HEK293 (cell line): Measurements from ENCODE around the gene ARV1.

Experiments used
- REST ChIP-seq: fragments of 450-650 bp; formaldehyde crosslinking; IDR thresholded peaks from 2 replicates; pipeline ENCODE4 v1.5.1; 2016; ENCODE audit warnings: missing biosample characterization, missing genetic modification characterization
- SALL2 ChIP-seq: fragments of 450-650 bp; formaldehyde crosslinking; IDR thresholded peaks from 2 replicates; pipeline ENCODE4 v1.5.0; 2017; ENCODE audit warnings: missing biosample characterization, mild to moderate bottlenecking, missing genetic modification characterization, borderline replicate concordance
- SCRT2 ChIP-seq: fragments of 450-650 bp; formaldehyde crosslinking; IDR thresholded peaks from 2 replicates; pipeline ENCODE4 v1.5.1; 2016; ENCODE audit warnings: missing biosample characterization, missing genetic modification characterization
- ZBTB48 ChIP-seq: fragments of 450-650 bp; formaldehyde crosslinking; IDR thresholded peaks from 2 replicates; pipeline ENCODE4 v1.5.1; 2016; ENCODE audit warnings: missing biosample characterization, missing genetic modification characterization
- ZNF112 ChIP-seq: fragments of 450-650 bp; formaldehyde crosslinking; IDR thresholded peaks from 2 replicates; pipeline ENCODE4 v1.5.0; 2017; ENCODE audit warnings: missing biosample characterization, missing genetic modification characterization
- ZNF132 ChIP-seq: fragments of 450-650 bp; formaldehyde crosslinking; IDR thresholded peaks from 2 replicates; pipeline ENCODE4 v1.5.1; 2017; ENCODE audit warnings: missing biosample characterization, missing genetic modification characterization, borderline replicate concordance
- ZNF19 ChIP-seq: fragments of 450-650 bp; formaldehyde crosslinking; IDR thresholded peaks from 2 replicates; pipeline ENCODE4; 2016; ENCODE audit warnings: missing biosample characterization, missing genetic modification characterization, low read depth
- ZNF239 ChIP-seq: fragments of 450-650 bp; formaldehyde crosslinking; IDR thresholded peaks from 2 replicates; pipeline ENCODE4 v1.5.1; 2016; ENCODE audit warnings: missing biosample characterization, missing genetic modification characterization
- ZNF311 ChIP-seq: fragments of 450-650 bp; formaldehyde crosslinking; IDR thresholded peaks from 2 replicates; pipeline ENCODE4 v1.5.1; 2017; ENCODE audit warnings: missing biosample characterization, missing genetic modification characterization, borderline replicate concordance
- ZNF350 ChIP-seq: fragments of 450-650 bp; formaldehyde crosslinking; IDR thresholded peaks from 2 replicates; pipeline ENCODE4 v1.5.0; 2017; ENCODE audit warnings: missing biosample characterization, mild to moderate bottlenecking, missing genetic modification characterization
- ZNF37A ChIP-seq: fragments of 450-650 bp; IDR thresholded peaks from 2 replicates; pipeline ENCODE4 v1.5.1; 2018; ENCODE audit warnings: missing biosample characterization, missing genetic modification characterization
- ZNF433 ChIP-seq: fragments of 450-650 bp; formaldehyde crosslinking; IDR thresholded peaks from 2 replicates; pipeline ENCODE4 v1.5.1; 2016; ENCODE audit warnings: missing biosample characterization, missing genetic modification characterization, low read depth
- ZNF473 ChIP-seq: fragments of 450-650 bp; formaldehyde crosslinking; IDR thresholded peaks from 2 replicates; pipeline ENCODE4 v1.5.1; 2017; ENCODE audit warnings: missing biosample characterization, missing genetic modification characterization
- ZNF501 ChIP-seq: fragments of 450-650 bp; formaldehyde crosslinking; IDR thresholded peaks from 2 replicates; pipeline ENCODE4 v1.5.1; 2016; ENCODE audit warnings: missing biosample characterization, missing genetic modification characterization
- ZNF518A ChIP-seq: fragments of 450-650 bp; formaldehyde crosslinking; conservative IDR thresholded peaks from 2 replicates; pipeline ENCODE4 v1.5.1; 2016; ENCODE audit warnings: low read depth, missing biosample characterization, missing genetic modification characterization
- ZNF521 ChIP-seq: fragments of 450-650 bp; formaldehyde crosslinking; IDR thresholded peaks from 2 replicates; pipeline ENCODE4 v1.5.1; 2017; ENCODE audit warnings: missing biosample characterization, mild to moderate bottlenecking, missing genetic modification characterization
- ZNF529 ChIP-seq: fragments of 450-650 bp; formaldehyde crosslinking; IDR thresholded peaks from 2 replicates; pipeline ENCODE4 v1.5.1; 2017; ENCODE audit warnings: missing genetic modification characterization, missing biosample characterization; ENCODE audit not compliant: insufficient replicate concordance
- ZNF549 ChIP-seq: fragments of 450-650 bp; IDR thresholded peaks from 2 replicates; pipeline ENCODE4 v1.5.1; 2018; ENCODE audit warnings: missing biosample characterization, missing genetic modification characterization, mild to moderate bottlenecking, inconsistent platforms, moderate library complexity
- ZNF560 ChIP-seq: fragments of 450-650 bp; formaldehyde crosslinking; IDR thresholded peaks from 2 replicates; pipeline ENCODE4 v1.5.1; 2017; ENCODE audit warnings: missing biosample characterization, missing genetic modification characterization, borderline replicate concordance
- ZNF624 ChIP-seq: fragments of 450-650 bp; formaldehyde crosslinking; IDR thresholded peaks from 2 replicates; pipeline ENCODE4 v1.5.1; 2017; ENCODE audit warnings: missing biosample characterization, missing genetic modification characterization
- ZNF626 ChIP-seq: fragments of 450-650 bp; sonication (Bioruptor Pico); formaldehyde crosslinking; IDR thresholded peaks from 2 replicates; pipeline ENCODE4 v1.5.1; 2018; ENCODE audit warnings: missing biosample characterization, missing genetic modification characterization, inconsistent platforms
- ZNF707 ChIP-seq: fragments of 450-650 bp; formaldehyde crosslinking; IDR thresholded peaks from 2 replicates; pipeline ENCODE4 v1.5.1; 2016; ENCODE audit warnings: missing biosample characterization, missing genetic modification characterization
- ZSCAN4 ChIP-seq: fragments of 450-650 bp; formaldehyde crosslinking; IDR thresholded peaks from 2 replicates; pipeline ENCODE4 v1.5.1; 2017; ENCODE audit warnings: missing biosample characterization, missing genetic modification characterization
- TF ChIP-seq, protein P1 (sequence below): fragments of 450-650 bp; formaldehyde crosslinking; optimal IDR thresholded peaks from 2 replicates; pipeline ENCODE3; 2016; ENCODE audit warnings: missing biosample characterization, mild to moderate bottlenecking, missing genetic modification characterization
- TF ChIP-seq, protein P2 (sequence below): sonication (generic); formaldehyde crosslinking; IDR thresholded peaks from 2 replicates; pipeline ENCODE4 v1.8.1; 2022; ENCODE audit warnings: mild to moderate bottlenecking, moderate library complexity, missing genetic modification reagents

The ARV1 gene

GRCh38 chr1:230977761-230978490 lies 968 bp upstream of the ARV1 start (continued):
- TF ChIP-seq ZNF521 (tag by site-specific recombination) (no peak), ZNF433 (tag by site-specific recombination) (no peak), ZNF560 (tag by site-specific recombination) (no peak), REST (tag by site-specific recombination) (peak; percentile 20; the same call in 1 of the 2 replicates), ZNF37A (tag by site-specific recombination) (no peak), ZNF112 (tag by site-specific recombination) (no peak), ZBTB48 (no peak), ZNF549 (tag by site-specific recombination) (no peak), ZNF626 (tag by site-specific recombination) (no peak), ZNF311 (tag by site-specific recombination) (no peak), ZNF624 (tag by site-specific recombination) (0 out of 2 replicates have a peak, but pooled peaks have one; percentile 25), SCRT2 (tag by site-specific recombination) (peak; percentile 93), ZNF350 (no peak), ZNF473 (tag by site-specific recombination) (no peak), ZNF19 (tag by site-specific recombination) (no peak), ZNF529 (no peak), SALL2 (tag by site-specific recombination) (no peak), ZNF707 (no peak), ZNF239 (tag by site-specific recombination) (no peak), ZSCAN4 (tag by site-specific recombination) (peak; percentile 47; the same call in 1 of the 2 replicates), ZNF501 (peak; percentile 69; the same call in 1 of the 2 replicates), ZNF132 (tag by site-specific recombination) (no peak), ZNF518A (tag by site-specific recombination) (no peak)
- TF ChIP-seq, protein P1, sequence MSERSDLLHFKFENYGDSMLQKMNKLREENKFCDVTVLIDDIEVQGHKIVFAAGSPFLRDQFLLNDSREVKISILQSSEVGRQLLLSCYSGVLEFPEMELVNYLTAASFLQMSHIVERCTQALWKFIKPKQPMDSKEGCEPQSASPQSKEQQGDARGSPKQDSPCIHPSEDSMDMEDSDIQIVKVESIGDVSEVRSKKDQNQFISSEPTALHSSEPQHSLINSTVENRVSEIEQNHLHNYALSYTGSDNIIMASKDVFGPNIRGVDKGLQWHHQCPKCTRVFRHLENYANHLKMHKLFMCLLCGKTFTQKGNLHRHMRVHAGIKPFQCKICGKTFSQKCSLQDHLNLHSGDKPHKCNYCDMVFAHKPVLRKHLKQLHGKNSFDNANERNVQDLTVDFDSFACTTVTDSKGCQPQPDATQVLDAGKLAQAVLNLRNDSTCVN (tag by site-specific recombination) = peak; percentile 78
- TF ChIP-seq, protein P2, sequence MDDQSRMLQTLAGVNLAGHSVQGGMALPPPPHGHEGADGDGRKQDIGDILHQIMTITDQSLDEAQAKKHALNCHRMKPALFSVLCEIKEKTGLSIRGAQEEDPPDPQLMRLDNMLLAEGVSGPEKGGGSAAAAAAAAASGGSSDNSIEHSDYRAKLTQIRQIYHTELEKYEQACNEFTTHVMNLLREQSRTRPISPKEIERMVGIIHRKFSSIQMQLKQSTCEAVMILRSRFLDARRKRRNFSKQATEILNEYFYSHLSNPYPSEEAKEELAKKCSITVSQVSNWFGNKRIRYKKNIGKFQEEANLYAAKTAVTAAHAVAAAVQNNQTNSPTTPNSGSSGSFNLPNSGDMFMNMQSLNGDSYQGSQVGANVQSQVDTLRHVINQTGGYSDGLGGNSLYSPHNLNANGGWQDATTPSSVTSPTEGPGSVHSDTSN (CRISPR knock-in tag) = no peak
